ENCODE measurements around the gene IGF2BP3.
A peak's percentile ranks its signal among the peaks of the same experiment; 100 is the strongest.
"Not testable (repeated sequence)": the region's sequence is repeated elsewhere in the genome, so short reads cannot be mapped to it uniquely, and the experiment has no call there.

The IGF2BP3 gene

GRCh38 chr7:23338863-23339262 lies 131.4 kb downstream of the IGF2BP3 start:
- no peak for DNase-seq (ENCODE audit: low spot score)

GRCh38 chr7:23338439-23338838 lies 131.9 kb downstream of the IGF2BP3 start:
- no peak for DNase-seq (ENCODE audit: low spot score)

- DNase-seq (ENCODE audit: low spot score), result no peak
Measured at GRCh38 chr7:23337374-23337773, 132.9 kb downstream of the IGF2BP3 start.

GRCh38 chr7:23336799-23337283 lies 133.4 kb downstream of the IGF2BP3 start:
- no peak for DNase-seq (ENCODE audit: low spot score)

GRCh38 chr7:23336086-23336485 lies 134.2 kb downstream of the IGF2BP3 start:
- DNase-seq (ENCODE audit: low spot score), result no peak

- peak; percentile 4 for DNase-seq (ENCODE audit: low spot score)
Measured at GRCh38 chr7:23335621-23336020, 134.7 kb downstream of the IGF2BP3 start.

- DNase-seq (ENCODE audit: low spot score), result no peak
Measured at GRCh38 chr7:23335136-23335535, 135.2 kb downstream of the IGF2BP3 start.

GRCh38 chr7:23334482-23335056 lies 135.7 kb downstream of the IGF2BP3 start:
- no peak for DNase-seq (ENCODE audit: low spot score)

GRCh38 chr7:23333671-23334246 lies 136.5 kb downstream of the IGF2BP3 start:
- peak; percentile 25 for DNase-seq (ENCODE audit: low spot score)

- no peak for DNase-seq (ENCODE audit: low spot score)
Measured at GRCh38 chr7:23332910-23333612, 137.2 kb downstream of the IGF2BP3 start.

- DNase-seq (ENCODE audit: low spot score), result no peak
Measured at GRCh38 chr7:23332193-23332592, 138.1 kb downstream of the IGF2BP3 start.

GRCh38 chr7:23331132-23331531 lies 139.2 kb downstream of the IGF2BP3 start:
- DNase-seq (ENCODE audit: low spot score), result no peak

GRCh38 chr7:23315366-23315765 lies 154.9 kb downstream of the IGF2BP3 start:
- DNase-seq (ENCODE audit: low spot score), result no peak

GRCh38 chr7:23312141-23312540 lies 158.2 kb downstream of the IGF2BP3 start:
- not testable (repeated sequence) for DNase-seq (ENCODE audit: low spot score)

- DNase-seq (ENCODE audit: low spot score), result no peak
Measured at GRCh38 chr7:23308754-23309153, 161.5 kb downstream of the IGF2BP3 start.

- DNase-seq (ENCODE audit: low spot score), result no peak
Measured at GRCh38 chr7:23306936-23307521, 163.3 kb downstream of the IGF2BP3 start.

- DNase-seq (ENCODE audit: low spot score), result no peak
Measured at GRCh38 chr7:23299770-23300300, 170.5 kb downstream of the IGF2BP3 start.

GRCh38 chr7:23298885-23299769 lies 171.2 kb downstream of the IGF2BP3 start, which contains the start of gene MALSU1:
MALSU1 (plus strand) TSS chr7:23299339; CDS start chr7:23299353, 14 bp downstream.
- peak; percentile 99 for DNase-seq (ENCODE audit: low spot score)

GRCh38 chr7:23298141-23298881 lies 172.0 kb downstream of the IGF2BP3 start:
- peak; percentile 16 for DNase-seq (ENCODE audit: low spot score)

GRCh38 chr7:23295401-23295697 lies 174.9 kb downstream of the IGF2BP3 start:
- DNase-seq (ENCODE audit: low spot score), result no peak

Data from Ammon's horn (tissue), 1 donor.